HG03045 (cell line): ENCODE data around the gene NAP1L4.
"Not testable (repeated sequence)": the region's sequence is repeated elsewhere in the genome, so short reads cannot be mapped to it uniquely, and the experiment has no call there.

Experiments
- ATAC-seq: cut with Tn5 transposase; IDR thresholded peaks from one replicate; pipeline ENCODE4 v1.9.1; 2021; ENCODE audit warnings: mild to moderate bottlenecking, moderate library complexity; ENCODE audit not compliant: unreplicated experiment

The NAP1L4 gene

DNA sequence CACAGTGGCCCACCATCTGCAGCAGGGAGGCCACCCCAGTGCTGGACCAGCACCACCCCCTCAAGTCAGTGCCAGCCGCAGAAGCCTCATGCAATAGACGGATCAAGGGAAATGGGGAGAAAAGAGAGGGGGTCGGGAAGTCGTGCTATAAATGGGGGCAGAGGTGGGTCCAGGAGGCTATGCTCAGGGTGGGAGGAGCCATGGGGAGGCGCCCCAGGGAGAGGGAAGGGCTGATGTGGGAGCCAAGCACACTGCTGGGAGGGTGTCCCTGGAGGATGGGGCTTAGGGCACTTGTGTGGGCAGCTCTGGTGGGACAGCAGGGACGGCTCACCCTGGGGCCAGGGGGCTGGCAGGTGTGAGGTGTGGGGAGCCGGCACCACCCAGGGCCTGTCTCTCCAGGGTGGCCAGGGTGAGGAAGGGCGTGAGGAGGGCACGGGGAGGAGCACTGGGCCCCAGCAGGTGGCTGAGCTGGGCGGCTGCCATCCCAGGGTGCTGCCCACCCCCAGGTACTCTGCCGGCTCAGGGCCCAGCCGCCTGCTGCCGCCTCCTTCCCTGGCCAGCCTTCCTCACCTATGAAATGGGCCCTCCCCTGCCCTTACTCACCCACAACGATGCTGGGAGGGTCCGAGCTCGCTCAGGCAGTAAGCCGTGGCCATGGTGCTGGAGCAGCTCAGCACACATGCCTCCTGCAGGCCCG lies 80.9 kb downstream of the NAP1L4 start:
- no peak for ATAC-seq

DNA sequence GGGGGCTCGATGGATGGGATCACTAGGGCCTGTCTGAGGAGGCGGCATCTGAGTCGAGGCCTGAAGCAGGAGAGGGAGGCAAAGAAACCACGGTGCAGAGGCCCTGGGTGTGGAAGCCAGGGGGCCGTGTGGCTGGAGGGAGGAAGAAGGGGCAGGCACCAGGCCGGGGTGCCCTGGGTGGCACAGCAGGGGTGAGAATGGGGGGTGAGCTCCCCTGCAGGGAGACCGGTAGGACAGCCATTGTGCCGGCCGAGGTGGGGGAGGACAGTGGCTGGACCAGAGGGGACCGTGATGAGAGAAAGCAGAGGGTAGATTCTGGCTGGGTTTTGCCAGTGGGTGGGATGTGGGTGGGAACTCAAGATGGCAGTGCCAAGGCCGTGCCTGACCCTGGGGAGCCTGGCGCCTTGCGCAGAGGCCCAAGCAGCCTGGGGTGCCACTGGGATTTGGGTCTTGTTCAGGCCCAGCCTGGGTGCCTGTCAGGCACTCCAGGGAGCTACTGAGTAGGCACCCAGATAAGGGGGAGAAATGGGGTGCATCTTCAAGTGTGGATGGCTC lies 81.7 kb downstream of the NAP1L4 start:
- ATAC-seq, result no peak

DNA sequence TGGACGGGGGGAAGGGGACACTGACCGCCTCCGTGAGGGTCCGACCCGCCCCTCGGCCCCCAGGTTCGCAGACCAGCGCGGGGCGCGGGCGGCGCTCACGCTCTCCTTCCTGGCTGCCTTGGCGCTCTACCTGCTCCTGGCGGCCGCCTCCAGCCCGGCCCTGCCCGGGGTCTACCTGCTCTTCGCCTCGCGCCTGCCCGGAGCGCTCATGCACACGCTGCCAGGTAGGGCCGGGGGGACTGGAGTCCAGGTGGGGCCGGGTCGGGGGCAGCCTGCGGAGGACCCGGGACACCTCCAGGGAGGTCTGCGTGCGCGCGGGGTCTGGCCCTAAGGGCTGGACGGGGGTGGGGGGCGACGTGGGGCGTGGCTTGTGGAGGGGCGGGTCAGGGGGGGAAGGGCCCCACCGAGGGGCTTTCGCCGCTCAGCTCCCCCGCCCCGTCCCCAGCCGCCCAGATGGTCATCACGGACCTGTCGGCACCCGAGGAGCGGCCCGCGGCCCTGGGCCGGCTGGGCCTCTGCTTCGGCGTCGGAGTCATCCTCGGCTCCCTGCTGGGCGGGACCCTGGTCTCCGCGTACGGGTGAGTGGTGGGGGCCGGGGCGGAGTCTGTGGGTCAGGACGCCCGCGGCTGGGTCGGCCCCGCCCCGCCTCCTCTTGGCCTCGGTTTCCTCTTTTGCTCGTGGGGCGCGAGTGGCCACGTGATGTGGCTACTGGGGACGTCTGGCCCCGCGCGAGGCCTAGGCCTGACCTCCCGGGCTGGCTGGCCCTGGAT lies 82.8 kb downstream of the NAP1L4 start:
- no peak for ATAC-seq

DNA sequence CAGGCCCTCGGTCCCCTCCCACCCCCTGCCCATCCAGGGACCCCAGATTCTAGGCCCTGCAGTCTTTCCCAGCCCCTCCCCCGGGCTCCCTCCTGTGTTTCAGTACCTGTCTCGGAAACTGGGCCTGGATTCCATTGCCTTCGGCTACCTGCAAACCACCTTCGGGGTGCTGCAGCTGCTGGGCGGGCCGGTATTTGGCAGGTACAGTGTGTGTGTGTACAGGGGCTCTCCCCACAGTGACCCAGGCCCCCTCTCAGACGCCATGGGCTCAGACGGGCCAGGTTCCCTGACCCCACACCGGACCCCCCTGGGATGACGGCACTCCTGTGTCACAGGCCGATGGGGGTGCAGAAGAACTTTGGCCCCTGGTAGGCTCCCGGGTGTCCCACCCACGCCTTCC lies 84.0 kb downstream of the NAP1L4 start:
- ATAC-seq, result no peak

DNA sequence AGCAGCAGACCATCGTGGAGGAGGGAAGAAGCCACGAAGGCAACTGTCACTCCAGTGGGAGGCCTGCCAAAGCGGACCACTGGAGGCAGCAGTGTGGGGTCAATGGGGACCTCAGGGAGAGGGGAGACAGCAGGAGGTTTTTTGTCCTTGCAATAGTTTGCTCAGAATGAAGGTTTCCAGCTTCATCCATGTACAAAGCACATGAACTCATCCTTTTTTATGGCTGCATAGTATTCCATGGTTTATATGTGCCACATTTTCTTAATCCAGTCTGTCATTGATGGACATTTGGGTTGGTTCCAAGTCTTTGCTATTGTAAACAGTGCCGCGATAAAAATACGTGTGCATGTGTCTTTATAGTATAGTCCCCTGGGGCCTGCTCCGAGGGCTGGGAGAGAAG lies 86.8 kb downstream of the NAP1L4 start:
- ATAC-seq, result not testable (repeated sequence)

DNA sequence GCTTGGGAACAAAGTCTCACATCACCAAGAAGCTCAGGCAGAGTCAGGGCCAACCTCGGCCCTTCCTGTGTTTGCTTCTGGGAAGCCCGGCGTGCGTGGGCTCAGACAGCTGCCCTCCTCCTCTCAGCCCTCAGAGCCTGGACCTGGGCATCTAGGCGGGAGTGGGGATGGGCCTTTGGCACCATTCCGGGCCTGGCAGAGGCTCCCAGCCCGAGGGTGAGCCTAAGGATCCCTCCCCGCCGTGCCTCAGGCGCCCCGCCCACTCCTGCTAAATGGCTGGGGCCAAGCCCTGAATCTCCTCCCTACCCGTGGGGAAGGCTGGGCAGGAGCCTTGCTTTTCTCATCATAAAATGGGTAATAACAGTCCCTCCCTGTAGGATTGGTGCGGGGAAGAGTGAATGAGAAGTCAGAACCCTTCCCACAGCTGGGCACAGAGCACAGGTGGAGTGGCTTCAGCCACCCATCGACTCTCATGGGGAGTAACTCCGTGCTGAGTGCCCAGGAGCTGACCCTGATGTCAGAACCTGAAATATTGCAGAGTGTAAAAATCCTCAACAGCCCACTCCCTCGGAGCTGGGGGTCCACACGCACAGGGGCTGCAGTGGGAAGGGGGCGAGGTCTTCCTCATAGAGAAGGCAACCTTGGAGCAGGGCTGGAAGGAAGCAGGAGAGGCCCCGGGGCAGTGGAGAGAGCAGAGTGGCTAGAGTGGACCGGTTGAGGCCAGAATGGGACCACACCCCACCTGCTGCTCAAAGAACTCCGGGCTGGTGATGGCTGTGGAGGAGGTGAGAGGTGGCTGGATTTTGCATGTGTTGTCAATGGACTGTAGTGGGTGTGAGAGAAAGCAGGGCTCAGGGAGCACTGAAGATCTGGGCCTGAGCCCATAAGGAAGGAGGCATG lies 87.7 kb downstream of the NAP1L4 start:
- ATAC-seq, result no peak

DNA sequence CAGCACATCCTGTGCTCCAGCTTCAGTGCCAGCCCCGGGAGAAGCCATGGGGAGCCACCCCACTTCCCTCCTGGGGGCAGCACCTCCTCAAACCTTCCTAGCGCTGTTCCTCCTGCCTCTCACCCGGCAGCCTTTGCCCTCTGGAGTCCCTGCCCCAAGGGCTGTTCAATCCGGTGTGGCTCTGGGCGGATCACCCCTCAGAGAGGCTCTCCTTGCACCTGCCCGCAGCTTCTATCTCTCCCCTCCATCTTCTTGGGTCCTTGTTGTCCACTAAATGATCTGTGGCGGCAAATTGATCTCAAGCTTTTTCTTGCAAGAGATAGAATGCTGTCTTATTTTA lies 88.5 kb downstream of the NAP1L4 start:
- no peak for ATAC-seq

DNA sequence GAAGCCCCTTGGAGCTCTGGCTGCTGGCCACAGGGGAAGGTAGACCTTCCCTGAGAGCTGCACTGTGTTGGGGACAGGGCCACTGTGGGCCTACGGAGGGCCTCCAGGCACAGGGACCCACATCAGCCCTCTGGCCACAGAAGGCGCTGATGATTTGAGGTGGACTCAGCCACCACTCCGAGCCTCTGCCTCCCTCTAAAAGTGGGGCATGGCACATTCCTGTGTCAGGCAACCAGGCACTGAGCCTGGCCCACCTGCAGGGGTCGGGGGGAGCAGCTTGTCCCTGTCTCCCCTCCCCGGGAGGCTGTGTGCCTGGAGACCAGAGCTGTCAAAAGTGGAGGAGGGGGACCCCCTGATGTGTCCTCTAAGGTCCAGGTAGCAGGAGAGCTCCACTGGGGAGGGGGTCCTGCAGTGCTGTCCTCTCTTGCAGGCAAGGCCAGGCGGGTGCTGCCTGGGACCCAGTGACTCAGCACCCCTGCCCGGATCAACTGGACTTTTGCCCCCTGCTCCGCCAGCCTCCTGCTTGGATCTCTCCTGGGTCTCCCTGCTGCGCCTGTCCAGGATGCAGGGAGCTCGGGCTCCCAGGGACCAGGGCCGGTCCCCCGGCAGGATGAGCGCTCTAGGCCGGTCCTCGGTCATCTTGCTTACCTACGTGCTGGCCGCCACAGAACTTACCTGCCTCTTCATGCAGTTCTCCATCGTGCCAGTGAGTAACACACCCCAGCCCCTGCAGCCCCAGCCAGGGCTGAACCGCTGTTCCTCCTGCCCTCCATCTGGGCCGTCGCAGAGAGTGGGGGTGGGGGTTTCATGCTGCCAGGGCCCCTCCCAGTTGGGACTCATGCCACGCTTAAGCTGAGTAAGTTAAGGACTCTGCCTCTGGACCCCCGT lies 89.1 kb downstream of the NAP1L4 start:
- no peak for ATAC-seq

DNA sequence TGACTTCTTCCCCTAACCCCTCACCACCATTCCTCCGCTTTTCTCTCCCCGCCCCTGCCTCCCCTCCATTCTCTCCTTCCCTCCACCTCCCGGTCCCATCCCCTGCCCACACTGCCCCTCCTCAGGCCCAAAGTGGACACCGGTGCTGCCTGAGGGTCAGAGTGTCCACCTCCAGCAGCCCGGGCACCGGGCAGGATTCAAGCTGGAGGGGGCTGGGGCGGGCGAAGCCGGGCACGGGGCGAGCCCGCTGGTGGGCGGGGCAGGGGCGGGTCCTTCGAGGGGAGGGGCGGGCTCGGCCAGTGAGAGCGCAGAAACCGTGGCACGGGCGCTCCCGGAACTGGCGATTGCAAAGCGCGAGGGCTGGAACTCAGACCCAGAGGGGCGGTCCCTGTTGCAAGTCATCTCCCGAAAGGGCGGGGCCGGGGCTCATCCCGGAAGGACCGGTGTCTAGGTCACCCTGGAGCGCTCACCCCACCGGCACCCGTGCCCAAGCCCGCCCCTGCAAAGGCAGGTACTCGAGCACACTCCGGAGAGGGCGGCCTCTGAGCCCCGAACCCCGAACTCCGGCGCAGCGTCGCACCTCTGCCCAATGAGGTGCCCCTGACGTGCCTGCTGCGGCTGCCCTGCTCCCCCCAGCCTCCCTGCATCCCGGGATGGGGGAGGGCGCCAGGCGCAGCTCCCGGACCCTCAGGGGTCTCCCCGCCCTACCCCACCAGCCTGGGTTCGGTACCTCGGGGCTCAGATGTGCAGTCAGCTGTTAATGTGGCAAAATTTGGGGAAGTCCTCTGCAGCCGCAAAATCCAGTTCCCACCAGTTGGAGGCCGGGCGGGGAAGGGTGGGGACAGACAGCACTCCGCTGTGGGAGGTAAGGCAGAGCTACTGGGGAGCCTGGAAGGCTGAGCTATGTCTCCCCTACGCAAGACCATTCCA lies 90.0 kb downstream of the NAP1L4 start:
- ATAC-seq, result peak; percentile 96

DNA sequence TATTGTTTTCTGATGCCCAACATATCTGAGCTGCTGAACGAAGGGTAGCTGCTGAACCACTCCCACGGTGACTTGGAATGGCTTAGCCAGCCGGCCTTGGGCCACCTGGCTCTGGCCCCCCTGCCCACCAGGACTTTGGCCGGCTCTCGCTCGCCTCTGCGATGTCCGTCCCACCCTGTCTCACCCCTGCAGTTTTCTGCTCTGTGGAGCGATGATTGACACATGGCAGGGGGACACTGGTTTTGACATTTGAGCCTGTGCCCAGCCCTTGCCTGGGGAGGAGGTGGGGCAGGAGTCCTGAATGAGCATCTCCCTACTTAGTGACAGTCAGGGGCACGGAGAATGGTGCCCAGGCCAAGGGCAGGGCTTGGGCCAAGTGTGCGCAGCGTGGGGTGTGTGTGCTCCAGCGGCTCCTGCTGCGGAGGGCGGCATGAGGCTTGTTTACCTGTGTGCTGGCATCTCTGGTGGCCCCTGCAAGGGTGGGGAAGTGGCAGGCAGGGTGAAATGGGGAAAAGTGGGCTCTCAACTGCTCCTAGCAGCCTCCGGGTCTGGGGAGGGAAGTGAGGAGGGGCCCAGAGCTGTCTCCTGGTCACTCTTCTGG lies 90.8 kb downstream of the NAP1L4 start:
- ATAC-seq, result no peak

DNA sequence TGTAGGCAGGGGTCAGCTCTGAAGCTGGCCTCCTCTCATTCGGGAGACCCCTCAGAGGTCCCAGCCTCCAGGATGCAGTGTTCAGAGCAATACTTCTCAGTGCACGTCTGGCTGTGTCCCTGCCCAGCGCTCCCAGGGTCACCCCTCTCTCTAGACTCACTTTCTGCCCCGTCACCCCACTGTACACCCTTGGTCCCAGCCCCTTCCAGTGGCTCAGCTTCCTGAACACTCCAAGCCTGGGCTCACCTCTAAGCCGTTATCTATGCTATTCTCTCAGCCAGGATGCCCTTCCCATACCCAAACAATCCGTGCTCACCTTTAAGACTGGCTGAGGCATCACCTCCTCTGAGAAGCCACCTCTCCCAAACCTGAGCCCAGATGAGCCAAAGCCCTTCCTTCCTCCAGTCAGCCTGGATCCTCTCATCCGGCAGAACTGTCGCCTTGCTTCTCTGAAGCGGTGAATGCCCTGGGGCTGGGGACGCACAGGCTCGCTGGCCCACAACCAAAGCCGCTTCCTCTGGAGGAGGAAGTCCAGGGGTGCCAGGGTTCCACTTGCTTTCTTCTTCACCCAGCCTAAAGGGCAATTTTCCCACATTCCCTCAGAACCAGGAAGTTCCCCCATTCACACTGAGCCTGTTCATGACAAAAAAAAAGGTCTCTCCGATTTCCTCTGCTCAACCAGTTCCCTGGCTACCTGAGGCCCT lies 92.9 kb downstream of the NAP1L4 start:
- no peak for ATAC-seq

DNA sequence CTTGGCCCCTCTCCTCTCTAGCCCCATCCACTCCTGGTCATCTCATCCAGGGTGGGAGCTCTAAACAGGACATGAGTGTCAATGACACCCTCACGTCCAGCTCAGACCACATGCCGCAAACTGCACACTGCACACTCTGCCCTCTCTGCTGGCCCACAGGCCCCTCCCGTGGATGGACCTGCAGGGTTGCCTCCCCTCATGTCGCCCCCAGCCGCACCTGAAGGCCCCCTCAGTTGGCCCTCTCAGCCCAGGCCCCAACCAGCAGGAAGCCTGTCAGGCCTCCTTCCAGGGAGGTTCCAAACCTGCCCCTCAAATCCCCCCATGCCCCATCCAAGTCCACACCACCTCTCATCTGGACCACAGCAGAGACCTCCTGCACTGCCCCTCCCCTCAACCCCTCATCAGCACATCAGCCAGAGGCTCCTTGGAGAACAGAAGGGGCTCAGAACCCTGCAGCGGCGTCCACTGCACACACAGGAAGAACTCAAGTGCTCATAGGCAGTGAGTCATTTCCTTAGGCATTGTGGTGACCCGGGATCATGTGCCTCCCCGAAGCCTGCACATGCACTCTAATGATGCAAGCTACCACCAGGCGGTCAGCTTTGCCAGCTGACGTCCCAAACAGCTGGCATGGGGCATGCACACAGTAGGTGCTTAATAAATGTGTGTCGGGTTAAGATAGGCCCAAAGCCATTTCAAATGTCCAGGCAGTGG lies 93.6 kb downstream of the NAP1L4 start:
- ATAC-seq, result no peak

DNA sequence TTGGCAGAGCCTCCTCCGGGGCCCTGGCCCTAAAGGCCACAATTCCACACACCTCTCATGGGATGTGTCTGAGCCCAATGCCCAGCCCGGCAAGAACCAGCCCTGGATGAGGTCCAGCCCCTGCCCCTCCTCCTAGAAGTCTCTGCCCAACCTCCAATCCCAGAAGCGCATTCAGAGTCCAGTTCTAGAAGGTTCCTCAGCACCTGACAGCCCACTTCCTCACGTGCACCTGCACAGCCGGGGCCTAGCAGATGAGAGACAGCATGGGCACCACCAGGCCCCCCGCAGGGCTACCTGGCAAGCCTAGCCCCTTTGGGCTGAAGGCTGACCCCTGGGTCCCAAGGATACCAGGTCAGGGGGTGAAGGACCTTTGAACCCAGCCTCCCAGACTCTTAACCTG lies 95.1 kb downstream of the NAP1L4 start:
- ATAC-seq, result no peak

DNA sequence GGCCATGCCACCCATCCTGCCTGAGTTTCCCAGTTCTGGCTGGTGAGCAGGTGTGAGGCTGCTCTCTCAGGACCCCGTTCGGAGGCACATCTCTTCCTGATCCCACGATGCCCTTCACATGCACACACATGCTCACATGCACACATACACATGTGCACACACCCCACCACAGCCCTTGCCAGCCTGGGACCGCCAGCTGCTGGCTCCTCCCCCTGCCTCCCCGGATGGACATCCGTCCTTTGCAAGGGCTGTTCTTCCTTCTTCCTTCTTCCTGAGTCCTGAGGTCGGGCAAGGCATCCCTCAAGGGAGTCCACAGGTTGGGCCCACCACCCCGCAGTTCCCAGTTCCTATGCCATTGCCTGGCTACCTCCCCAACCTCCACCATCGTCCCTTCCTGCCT lies 96.1 kb downstream of the NAP1L4 start:
- ATAC-seq, result no peak
